Midbrain (tissue), 1 donor: Measurements from ENCODE around the gene CHCHD3.
"Not testable (repeated sequence)": the region's sequence is repeated elsewhere in the genome, so short reads cannot be mapped to it uniquely, and the experiment has no call there.

Source experiments
- DNase-seq: peaks from one replicate; lab custom pipeline; 2025; lab: John Stamatoyannopoulos, UW

CHCHD3 gene

DNA sequence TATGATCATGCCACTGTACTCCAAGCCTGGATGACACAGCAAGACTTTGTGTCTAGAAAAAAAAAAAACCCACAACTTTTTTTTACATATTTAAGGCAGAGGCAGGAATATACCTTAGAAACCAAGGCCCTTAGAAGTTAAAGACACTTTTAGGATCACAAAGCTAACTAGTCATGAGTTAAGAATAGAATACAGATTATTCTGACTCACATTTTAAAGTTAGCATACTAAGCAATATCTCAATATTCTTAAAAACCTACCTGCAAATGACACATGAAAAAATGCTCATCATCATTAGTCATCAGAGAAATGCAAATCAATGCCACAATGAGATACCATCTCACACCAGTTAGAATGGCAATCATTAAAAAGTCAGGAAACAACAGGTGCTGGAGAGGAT lies 177.7 kb downstream of the CHCHD3 start:
- no peak for DNase-seq

DNA sequence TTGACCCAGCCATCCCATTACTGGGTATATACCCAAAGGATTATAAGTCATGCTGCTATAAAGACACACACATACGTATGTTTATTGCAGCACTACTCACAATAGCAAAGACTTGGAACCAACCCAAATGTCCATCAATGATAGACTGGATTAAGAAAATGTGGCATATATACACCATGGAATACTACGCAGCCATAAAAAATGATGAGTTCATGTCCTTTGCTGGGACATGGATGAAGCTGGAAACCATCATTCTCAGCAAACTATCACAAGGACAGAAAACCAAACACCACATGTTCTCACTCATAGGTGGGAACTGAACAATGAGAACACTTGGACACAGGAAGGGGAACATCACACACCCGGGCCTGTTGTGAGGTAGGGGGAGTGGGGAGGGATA lies 179.6 kb downstream of the CHCHD3 start:
- DNase-seq = not testable (repeated sequence)

DNA sequence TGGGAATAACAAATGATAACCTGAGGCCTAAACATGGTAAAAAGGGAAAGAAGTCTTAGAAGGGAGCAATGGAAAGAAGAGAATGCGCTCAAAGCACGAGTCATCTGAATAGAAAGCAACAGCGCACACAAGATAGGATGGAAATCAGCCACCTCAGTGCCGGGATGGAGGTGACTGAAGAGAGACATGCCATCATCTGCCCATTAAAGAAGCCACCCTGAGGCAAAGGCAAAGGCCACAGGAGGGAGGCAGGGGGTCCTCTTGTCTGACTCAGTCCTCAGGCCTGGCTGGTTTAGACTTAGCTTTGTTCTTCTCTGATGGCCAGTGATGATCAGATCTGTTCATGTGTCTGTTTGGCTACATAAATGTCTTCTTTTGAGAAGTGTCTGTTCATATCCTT lies 180.6 kb downstream of the CHCHD3 start:
- no peak for DNase-seq

DNA sequence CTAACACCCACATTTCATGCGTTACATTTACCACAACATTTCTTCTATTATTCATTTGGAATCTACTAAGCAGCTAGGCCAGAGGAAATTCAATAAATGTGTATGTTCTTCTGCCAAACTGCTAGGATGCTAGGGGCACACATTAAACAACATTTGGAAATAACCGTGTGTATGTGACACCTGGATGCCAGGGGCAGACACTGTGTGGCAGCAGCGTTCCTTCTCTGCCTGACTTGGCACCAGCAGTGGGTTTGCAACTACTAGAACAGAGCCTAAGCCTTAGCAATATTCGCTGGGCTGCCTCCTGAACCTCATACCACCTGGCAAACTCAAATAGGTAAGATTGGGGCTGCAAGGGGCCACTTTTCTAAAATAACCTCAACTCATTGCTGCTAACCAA lies 182.1 kb downstream of the CHCHD3 start:
- no peak for DNase-seq

DNA sequence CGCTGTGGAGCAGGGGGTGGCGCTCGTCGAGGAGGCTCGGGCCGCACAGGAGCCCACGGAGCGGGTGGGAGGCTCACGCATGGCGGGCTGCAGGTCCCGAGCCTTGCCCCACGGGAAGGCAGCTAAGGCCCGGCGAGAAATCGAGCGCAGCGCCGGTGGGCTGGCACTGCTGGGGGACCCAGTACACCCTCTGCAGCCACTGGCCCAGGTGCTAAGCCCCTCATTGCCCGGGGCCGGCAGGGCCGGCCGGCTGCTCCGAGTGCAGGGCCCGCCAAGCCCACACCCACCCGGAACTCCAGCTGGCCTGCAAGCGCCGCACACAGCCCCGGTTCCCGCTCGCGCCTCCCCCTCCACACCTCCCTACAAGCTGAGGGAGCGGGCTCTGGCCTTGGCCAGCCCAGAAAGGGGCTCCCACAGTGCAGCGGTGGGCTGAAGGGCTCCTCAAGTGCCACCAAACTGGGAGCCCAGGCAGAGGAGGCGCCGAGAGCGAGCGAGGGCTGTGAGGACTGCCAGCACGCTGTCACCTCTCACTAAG lies 183.2 kb downstream of the CHCHD3 start:
- DNase-seq = not testable (repeated sequence)

DNA sequence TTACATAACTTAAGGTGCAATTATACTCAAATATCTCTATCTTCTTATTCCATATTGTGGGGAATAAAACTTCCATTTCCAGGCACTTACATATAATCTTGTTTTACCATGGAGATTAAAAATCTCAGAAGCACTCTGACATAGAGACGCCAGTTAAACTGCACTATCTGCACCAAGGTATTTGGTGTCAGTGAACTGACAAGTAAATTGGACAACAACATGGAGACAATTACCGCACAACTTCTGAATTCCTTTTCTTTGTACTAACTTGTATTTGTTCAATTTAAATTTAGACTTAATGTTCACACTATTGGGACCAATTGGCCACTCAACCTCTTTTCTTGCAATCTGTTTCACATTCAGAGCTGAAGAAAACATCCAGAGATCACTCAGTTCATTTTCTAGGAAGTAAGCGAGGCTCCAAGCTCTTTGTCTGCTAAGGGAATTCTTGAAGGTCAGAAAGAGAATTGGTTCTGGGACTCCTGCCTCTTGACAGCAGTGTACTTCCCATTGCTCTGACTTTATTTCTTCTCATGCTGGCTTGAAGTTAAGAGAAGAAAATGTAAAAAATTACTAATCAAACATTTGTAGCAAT lies 184.7 kb downstream of the CHCHD3 start:
- DNase-seq = no peak

DNA sequence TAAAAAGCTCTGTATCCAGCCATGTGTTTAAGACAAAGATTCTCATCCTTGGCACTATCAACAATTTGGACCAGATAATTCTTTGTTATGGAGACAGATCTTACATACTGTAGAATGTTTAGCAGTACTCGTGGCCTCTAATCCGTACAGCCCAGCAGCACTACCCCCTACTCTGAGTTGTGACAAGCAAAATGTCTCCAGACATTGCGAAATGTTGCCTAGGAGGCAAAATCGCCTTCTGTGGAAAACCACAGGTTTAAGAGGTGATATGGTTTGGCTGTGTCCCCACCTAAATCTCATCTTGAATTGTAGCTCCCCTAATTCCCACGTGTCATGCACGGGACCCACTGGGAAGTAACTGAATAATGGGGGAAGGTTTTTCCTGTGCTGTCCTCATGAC lies 186.7 kb downstream of the CHCHD3 start:
- DNase-seq = no peak

DNA sequence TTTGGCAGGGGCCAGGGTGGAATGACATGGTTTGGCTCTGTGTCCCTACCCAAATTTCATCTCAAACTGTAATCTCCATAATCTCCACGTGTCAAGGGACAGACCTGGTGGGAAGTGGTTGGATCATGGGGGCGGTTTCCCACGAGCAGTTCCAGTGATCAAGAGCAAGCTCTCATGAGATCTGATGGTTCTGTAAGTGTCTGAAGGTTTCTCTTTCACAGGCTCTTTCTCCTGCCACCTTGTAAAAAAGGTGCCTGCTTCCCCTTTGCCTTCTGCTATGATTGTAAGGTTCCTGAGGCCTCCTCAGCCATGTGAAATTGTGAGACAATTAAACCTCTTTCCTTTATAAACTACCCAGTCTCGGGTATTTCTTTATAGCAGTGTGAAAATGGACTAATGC lies 188.3 kb downstream of the CHCHD3 start:
- DNase-seq = no peak

DNA sequence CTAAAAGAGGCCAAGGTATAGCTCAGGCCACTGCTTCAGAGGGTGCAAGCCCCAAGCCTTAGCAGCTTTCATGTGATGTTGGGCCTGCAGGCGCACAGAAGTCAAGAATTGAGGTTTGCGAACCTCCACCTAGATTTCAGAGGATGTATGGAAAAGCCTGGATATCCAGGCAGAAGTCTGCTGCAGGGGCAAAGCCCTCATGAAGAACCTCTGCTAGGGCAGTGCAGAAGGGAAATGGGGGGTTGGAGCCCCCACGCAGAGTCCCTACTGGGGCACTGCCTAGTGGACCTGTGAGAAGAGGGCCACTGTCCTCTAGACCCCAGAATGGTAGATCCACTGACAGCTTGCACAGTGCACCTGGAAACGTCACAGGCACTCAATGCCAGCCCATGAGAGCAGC lies 189.1 kb downstream of the CHCHD3 start:
- not testable (repeated sequence) for DNase-seq

DNA sequence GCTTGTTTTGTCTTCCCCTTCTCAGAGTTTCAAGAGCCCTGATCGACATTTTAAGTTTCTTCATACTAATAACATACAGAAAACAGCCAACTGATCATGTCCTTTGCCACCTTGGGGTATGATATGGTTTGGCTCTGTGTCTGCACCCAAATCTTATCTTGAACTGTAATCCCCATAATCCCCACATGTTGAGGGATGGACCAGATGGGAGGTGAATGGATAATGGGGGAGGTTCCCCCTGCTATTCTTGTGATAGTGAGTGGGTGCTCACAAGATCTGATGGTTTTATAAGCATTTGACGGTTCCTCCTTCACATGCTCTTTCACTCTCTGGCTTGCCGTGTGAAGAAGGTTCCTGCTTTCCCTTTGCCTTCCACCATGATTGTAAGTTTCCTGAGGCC lies 190.3 kb downstream of the CHCHD3 start:
- DNase-seq = no peak

DNA sequence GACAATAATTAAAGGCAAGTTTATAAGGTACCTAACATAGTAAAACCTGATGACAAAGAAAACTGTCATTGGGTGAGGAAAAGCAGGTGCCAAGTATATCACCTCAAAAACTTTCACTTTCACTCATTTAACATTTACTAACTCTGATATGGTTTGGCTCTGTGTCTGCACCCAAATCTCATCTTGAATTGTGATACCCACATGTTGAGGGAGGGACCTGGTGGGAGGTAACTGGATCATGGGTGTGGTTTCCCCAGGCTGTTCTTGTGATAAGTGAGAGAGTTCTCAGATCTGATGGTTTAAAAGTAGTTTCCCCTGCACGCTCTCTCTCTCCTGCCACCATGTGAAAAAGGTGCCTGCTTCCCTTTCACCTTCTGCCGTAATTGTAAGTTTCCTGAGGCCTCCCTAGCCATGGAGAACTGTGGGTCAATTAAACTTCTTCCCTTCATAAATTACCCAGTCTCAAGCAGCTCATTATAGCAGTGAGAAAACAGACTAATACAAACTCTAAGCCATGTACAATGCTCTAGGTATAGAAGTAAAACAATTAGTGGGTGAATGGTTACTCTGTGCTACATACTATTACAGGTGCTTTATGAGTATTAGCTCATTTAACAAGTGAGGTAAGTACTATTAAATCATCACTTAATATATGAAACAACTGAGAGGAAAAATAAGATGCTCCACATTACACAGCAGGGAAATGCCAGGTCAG lies 199.0 kb downstream of the CHCHD3 start:
- no peak for DNase-seq

DNA sequence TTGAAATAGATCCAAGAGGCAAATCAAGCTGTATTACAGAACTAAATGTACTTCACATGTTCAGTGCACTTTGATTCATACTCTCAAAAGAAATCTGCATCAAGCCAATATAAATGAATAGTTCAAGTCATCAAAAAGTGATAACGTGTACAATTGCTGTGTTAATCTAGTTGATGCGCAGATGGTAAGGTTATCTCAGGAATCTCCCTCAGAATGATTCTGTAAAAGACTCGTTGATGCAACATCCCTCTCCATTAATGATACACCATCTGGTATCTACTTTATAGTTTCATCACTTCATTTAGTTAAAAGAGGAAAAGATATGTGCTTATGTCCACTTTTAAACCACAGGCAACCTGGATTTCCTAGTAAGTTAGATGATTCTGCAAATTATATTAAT lies 200.6 kb downstream of the CHCHD3 start:
- DNase-seq = no peak

DNA sequence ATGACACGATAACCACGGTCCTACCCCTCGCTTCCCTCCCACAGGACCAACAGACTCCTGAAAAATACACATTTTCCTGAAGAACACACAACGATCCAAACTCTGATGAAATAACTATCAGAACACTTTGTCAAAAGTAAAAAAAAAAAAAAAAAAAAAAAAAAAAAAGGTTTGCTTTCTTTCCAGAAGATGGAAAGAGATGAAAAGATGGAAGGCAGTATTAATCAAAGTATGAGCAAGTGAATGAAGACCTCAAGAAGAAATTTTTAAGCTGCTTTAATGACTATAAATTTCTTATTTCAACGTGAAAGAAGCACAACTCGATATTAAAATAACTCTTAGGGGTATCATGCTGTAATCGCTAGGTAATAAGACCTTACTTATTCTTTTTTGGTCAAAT lies 202.3 kb downstream of the CHCHD3 start:
- no peak for DNase-seq

DNA sequence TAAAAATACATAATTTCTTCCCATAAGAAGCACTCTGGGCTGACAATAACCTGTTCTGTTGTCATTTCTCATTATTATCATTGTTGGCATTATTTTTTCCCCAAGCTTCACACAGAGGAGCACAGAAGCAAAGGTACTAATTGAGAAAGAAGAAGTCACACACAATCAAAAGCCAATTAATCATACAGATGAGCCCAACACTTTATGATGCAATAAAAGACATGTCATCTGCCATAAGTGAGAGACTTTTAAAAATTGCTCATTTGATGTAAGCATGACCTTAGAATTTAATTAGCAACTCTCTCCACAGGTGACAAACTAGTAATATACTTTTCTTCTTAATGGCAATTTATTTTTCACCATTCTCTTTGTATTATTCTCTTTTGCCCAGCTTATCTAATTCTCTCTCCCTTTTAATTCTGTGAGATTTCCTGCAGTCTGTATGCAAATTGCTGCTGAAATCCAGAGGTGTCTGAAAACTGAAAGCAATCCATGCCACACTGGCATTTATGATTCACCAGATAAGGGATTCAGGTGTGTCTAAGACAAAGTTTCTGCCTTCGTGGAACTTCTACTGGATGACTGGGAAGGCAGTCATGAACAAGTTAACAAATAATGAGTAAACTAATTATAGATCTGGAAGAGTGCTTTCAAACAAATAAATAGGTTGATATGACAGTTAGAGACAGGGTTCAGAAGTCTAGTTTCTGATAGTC lies 203.5 kb downstream of the CHCHD3 start:
- DNase-seq = no peak

DNA sequence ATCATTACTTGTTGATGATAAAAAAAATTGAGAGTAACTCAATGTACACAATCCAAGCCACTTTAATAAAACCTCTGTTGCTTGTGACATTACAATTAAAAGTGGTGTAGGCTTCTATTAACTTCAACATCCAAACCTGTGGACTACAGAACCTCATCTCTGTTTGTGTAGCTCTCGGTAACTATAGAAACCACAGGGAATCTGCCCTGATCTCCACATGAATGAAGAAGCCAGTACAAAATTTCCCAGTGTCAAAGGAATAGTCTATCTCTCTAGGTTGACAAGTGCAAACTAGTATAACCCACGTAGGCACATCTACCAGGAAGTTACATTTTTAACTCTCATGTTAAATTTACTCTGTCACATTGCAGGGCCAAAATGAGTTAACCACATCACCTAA lies 204.3 kb downstream of the CHCHD3 start:
- no peak for DNase-seq

DNA sequence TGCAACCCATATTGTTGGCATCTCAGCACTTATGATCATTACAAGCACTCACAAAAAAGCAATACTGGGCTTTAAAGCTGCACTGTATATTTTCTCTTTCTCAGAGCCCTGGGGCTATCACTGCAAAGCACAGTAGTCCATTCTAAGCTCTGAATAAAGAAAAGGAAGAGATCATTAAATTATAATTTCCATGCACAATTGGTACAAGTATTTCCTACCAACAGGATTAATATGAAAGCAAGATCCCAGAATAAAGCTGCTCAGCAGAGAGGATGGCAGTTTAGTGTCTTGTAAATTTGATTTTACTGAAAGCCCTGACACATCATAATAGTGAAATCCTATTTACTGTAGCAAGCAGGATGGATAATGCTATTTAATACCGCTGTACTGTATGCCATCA lies 205.3 kb downstream of the CHCHD3 start:
- no peak for DNase-seq

DNA sequence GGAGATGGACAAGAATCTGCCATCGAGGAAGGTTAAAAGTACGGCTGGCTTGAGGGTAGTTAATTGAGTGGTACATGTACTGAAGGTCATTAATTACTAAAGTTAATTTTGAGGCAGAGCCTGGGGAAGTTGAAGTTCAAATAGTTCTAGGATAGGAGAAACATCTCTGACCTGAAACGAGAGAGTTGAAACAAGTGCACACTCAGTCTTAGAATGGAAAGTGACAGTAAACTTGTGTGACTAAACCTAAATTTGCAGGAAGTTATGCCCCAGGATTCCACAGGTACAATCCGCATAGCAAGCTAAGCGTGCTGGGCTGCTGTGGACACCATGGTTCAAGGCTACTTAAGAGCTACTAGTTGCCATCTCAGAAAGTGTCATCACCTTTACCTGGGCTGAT lies 209.9 kb downstream of the CHCHD3 start:
- DNase-seq = no peak

DNA sequence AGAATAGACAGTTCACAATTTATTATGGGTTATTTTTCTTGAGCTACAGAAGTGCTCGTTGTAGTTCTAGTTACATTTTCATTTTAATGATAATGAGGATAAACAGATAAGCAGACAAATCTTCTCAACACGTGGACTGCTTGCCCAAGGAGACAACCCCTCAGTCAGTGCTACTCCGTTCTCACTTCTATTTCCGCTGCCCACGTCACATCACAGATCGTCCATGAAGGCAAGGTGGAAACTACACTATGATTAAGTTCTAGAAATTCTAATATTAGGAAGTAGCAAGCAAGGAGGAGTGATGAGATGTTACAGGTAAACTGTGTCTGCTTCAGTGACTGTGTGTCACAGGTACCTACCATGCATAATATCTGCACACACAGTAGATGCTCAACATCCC lies 210.5 kb downstream of the CHCHD3 start:
- no peak for DNase-seq

DNA sequence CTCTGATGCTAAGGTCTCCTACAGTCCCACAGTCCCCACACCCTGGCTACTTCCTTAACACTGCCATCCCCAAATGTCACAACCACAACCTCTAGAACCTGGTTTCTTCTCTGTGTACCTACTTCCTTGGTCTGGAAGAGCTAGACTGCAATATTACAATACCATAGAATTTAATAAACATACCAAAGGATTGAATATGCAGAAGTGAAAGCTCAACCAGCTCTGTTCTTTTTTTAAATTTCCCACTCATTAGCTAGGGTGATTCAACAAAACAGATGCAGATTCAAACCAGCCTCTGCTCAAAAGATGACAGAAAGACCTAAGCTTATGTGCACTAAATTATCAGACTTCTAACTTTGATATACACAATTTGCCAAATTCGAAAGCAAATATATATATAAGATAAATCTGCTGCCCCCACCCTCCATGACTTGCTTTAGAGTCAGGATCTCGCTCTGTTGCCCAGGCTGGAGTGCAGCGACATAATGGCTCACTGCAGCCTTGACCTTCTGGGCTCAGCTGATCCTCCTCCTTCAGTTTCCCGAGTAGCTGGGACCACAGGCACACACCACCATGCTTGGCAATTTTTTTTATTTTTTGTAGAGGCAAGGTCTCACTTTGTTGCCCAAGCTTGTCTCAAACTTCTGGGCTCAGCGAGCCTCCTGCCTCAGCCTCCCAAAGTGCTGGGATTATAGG lies 212.6 kb downstream of the CHCHD3 start:
- no peak for DNase-seq

DNA sequence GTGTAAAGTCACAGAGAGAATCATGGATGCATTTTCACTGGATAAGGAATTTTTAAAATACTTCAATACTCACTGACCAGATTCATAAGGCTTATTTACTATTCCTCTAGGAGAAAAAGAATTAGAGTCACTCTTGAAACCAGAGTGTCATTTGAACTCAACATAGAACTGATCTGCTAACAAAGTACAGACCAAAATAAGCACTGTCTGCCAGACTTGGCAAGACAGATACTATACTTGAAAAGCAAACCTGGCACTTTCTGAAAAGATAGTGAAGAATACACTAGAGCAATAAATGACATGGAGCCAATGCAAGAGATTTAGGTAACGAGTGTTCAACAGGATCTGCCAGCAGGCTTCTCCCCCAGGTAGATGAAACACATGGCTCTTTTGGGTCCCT lies 215.3 kb downstream of the CHCHD3 start:
- DNase-seq = no peak

DNA sequence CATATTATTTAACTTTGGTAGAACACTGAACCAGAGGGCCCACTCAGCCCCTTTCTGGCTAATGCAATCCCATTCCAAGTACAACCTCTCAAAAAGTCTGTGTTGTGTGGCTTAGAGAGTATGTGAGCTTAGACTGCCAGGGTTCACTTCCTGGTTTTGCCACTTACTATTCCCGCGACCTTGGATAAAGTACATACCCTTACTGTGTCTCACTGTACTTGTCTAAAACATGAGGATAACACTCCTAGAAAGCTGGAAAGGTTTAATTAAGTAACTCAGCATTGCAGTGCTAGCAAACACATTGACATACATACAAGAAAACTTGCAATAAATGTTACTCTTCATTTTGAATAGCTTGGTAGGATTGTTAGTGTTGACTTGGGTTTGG lies 215.8 kb downstream of the CHCHD3 start:
- DNase-seq = no peak

DNA sequence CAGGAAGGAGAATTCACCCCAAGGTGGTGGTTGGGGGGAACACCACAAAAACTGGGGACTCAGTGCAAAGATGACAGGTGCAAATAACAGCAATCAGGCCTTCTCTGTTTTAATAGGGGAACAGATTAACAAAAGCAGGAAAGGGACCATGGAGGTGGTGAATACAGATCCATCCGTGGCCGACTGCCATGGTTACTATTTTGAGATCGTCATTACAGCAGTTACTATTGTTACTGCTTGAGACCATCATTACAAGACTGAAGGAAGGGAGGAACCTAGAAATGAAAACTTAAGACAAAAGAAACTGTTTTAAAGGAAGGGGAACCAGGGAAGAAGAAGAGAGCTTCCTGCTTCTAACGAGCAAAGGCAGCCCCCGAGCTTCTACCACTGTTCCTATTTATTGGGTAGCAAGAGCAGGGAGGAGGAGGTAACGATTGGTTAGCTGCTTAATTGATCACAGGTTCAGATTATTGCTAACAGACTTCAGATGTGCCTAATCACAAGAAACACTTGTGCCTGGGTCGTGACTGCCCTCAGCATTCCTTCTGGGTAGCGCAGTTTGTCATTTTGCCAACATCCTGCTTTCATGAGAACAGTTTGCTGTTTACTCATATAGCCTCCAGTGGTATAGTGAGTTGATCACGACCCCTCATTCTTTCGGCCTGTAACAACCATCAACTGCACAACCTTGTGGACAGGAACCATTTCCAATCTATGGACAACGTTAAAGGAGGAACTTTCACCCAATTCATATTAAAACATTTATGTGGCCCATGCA lies 216.3 kb downstream of the CHCHD3 start:
- no peak for DNase-seq
